NCI-H1092 treated with DMSO at 0.1 percent for 48 hours (cell line): ENCODE data around the gene KCNIP4.
"Not testable (repeated sequence)": the region's sequence is repeated elsewhere in the genome, so short reads cannot be mapped to it uniquely, and the experiment has no call there.

Source experiments
- DNase-seq: peaks from one replicate; lab custom pipeline; 2025; lab: John Stamatoyannopoulos, UW

The KCNIP4 gene

GRCh38 chr4:21366312-21366711 lies 582.3 kb downstream of the KCNIP4 start:
- no peak for DNase-seq

GRCh38 chr4:21363701-21364100 lies 584.9 kb downstream of the KCNIP4 start:
- DNase-seq = no peak

- not testable (repeated sequence) for DNase-seq
Observed at GRCh38 chr4:21352354-21352753, 596.2 kb downstream of the KCNIP4 start.

GRCh38 chr4:21347142-21347541 lies 601.4 kb downstream of the KCNIP4 start:
- no peak for DNase-seq

GRCh38 chr4:21327976-21328700 lies 620.4 kb downstream of the KCNIP4 start:
- no peak for DNase-seq

- DNase-seq = no peak
Observed at GRCh38 chr4:21320034-21320433, 628.5 kb downstream of the KCNIP4 start.

- DNase-seq = no peak
Observed at GRCh38 chr4:21307709-21308108, 640.9 kb downstream of the KCNIP4 start.

- DNase-seq = no peak
Observed at GRCh38 chr4:21304540-21304887, 644.1 kb downstream of the KCNIP4 start.

- DNase-seq = no peak
Observed at GRCh38 chr4:21290562-21290961, 658.0 kb downstream of the KCNIP4 start.

GRCh38 chr4:21276046-21276445 lies 672.5 kb downstream of the KCNIP4 start:
- DNase-seq = no peak

GRCh38 chr4:21271439-21272052 lies 677.0 kb downstream of the KCNIP4 start:
- DNase-seq = no peak

- no peak for DNase-seq
Observed at GRCh38 chr4:21248331-21248730, 700.2 kb downstream of the KCNIP4 start.

GRCh38 chr4:21242163-21242562 lies 706.4 kb downstream of the KCNIP4 start:
- no peak for DNase-seq

GRCh38 chr4:21226637-21227538 lies 721.7 kb downstream of the KCNIP4 start:
- DNase-seq = peak; percentile 9

- peak; percentile 41 for DNase-seq
Observed at GRCh38 chr4:21211846-21212245, 736.7 kb downstream of the KCNIP4 start.

- no peak for DNase-seq
Observed at GRCh38 chr4:21209860-21210259, 738.7 kb downstream of the KCNIP4 start.

GRCh38 chr4:21205821-21206531 lies 742.6 kb downstream of the KCNIP4 start:
- DNase-seq = no peak

- DNase-seq = no peak
Observed at GRCh38 chr4:21203416-21203815, 745.2 kb downstream of the KCNIP4 start.

GRCh38 chr4:21202959-21203358 lies 745.6 kb downstream of the KCNIP4 start:
- DNase-seq = no peak

GRCh38 chr4:21198683-21199082 lies 749.9 kb downstream of the KCNIP4 start:
- no peak for DNase-seq

- no peak for DNase-seq
Observed at GRCh38 chr4:21195682-21196081, 752.9 kb downstream of the KCNIP4 start.

- no peak for DNase-seq
Observed at GRCh38 chr4:21192367-21192766, 756.2 kb downstream of the KCNIP4 start.
